Suppressor macrophage treated with lipopolysaccharide for 1 hour (primary cell): Measurements from ENCODE around the gene ZDHHC11.
"Not testable (repeated sequence)": the region's sequence is repeated elsewhere in the genome, so short reads cannot be mapped to it uniquely, and the experiment has no call there.

Experiments used
- DNase-seq, 3 donors: peaks; one replicate each; pipeline ENCODE4 v3.0.0-alpha.2; 2020 to 2022

Gene ZDHHC11

DNA sequence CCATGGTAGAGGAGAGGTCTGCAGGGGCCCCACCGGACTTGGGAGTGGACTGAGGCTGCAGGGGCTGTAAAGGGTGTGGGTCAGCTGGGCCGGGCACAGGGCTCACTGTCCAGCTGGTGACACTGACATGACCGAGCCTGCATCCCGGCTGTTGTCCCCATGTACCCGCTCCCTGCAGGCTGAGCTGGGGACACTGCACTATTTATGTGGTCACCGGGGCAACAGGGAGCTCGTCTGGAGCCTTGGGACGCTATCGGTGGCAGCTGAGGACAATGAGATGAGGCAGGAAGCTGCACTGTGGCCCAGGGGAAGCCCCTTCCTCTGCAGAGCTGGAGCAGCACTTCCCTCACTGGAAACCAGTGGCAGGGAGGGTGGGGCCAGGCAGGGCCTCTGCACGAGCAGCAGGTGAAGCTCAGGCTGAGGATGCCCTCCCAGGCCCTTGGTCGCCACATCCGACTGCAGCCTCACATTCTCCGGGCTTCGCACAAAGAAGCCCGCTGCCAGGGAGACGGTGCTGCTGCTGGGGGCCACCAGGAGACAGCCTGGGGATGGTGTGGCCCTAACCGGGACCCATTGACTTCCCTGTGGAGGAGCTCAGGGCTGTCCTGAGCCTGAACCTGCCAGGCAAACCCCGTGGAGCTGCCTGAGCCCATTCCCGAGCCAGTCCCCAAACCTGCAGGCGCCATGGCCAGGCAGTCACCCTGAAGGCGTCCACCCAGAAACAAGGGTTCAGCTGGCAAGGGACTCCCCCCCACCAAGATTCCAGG, 92.7 kb downstream of the ZDHHC11 start:
- DNase-seq = no peak

DNA sequence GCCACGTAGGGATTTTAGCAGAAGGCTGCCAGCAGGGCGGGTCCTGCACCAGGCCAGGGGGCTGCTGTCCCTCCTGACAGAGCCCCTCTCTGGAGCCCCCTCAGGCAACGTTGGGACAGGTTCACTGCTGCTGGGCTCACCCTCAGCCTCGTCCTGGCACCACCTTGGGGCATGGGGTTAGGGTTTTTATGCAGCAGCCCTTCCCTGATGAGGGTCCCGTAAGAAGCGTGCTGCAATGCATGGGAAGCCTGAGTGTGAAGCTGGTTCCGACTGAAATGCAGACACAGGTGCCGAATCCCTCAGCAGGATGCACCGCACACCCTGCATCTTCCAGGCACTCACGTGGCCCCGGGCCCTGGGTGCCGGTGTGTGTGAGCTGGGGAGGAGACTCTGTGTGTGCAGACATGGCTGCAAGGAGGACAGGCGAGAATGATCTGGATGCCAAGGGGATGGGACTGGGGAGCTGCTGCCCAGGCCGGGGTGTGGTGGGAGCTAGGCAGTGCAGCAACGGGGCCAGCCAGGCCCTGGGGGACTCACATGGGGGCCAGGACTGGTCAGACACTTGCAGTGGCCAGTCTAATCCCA, 93.3 kb downstream of the ZDHHC11 start:
- DNase-seq = no peak

DNA sequence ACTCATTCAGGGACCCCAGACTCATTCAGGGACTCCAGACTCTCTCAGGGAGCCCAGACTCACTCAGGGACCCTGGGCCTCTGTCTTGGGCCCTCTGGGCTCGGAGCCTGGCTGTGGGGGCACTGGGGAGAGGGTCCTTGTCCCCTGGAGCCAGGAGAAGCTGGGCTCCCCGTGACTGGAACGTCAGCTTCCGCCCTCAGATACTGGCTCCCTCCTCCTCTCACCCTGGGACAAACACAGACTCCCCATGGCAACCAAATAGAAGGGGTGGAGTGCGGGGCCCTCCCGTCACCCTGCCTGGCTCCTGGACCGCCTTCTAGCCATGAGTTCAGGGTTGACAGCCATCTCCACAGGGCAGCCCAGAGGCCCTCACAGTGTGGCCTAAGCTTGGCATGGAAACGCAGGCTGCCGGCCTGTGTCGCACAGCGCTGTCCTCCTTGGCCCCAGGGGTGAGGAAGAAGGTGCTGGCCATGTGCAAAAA, 93.9 kb downstream of the ZDHHC11 start:
- DNase-seq = no peak

DNA sequence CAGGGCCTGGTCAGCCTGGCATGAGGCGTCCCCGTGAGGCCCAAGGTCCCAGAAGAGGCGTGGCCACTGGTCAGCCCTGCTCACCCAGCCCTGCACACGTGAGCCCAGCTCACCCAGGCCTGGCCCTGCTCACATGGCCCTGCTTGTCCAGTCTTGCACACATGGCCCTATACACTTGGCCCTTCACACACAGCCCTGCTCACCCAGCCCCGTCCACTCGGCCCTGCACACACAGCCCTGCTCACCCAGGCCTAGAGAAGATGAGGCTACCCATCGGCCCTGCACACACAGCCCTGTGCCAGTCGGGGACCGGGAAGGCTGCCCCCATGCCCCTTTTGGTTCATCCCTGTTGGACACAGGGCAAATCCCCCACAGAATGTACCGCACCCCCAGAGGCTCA, 94.6 kb downstream of the ZDHHC11 start:
- no peak for DNase-seq

DNA sequence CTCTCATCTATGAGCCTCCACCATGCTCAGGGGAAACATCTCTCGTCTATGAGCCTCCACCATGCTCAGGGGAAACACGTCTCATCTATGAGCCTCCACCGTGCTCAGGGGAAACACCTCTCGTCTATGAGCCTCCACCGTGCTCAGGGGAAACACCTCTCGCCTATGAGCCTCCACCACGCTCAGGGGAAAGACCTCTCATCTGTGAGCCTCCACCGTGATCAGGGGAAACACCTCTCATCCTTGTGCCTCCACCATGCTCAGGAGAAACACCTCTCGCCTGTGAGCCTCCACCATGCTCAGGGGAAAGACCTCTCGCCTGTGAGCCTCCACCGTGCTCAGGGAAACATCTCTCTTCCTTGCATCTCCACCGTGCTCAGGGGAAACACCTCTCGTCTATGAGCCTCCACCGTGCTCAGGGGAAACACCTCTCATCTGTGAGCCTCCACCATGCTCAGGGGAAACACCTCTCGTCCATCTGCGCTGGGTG, 96.6 kb downstream of the ZDHHC11 start:
- DNase-seq = not testable (repeated sequence)

DNA sequence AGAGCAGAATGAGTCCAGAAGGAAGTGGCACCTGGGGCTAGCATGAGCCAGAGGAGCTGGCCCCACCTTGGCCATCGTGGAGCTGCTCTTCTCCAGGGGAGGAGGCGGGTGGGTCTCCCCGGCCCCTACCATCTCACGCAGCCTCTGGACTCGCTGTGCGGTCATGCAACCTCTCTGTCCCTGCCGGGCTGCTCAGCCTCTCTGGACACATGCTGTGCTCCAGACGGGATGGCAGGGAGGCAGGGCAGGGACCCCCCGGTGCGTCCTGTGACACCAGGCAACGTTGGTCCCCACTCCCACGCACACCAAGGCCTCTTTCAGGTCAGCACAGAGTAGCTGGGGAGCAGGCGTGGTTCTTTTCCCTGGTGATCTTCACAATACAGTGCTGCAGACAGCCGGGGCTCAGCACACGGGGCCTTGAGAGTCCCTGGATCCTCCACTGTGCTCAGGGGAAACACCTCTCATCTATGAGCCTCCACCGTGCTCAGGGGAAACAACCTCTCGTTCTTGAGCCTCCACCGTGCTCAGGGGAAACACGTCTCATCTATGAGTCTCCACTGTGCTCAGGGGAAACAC, 97.1 kb downstream of the ZDHHC11 start:
- not testable (repeated sequence) for DNase-seq

DNA sequence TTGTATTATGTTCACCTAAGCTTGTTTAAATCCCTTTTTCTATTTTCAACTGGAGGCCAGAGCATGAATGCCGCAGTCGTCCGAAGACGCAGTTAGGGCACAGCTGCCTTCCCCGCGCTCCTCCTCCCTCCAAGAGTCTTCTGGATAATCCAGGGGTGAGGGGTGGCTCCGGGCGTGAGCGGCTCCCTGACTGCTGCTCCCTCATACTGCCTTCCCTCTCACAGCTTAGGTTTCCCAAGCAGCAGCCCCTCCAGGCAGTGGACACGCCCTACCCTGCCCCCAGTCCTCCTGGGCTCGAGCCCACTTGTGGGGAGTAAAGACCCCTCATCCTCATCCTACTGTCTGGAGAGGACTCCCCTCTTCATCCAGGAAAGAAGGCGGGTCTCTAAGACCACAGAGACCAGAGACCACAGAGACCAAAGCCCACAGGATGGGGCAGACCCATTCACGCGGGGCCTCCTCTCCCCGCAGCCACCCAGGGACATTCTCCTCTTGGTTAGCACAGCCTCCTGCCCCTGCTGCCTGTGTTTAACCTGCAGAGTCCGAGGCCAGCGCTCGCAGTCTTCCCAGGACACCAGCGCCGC, 98.2 kb downstream of the ZDHHC11 start:
- not testable (repeated sequence) for DNase-seq

DNA sequence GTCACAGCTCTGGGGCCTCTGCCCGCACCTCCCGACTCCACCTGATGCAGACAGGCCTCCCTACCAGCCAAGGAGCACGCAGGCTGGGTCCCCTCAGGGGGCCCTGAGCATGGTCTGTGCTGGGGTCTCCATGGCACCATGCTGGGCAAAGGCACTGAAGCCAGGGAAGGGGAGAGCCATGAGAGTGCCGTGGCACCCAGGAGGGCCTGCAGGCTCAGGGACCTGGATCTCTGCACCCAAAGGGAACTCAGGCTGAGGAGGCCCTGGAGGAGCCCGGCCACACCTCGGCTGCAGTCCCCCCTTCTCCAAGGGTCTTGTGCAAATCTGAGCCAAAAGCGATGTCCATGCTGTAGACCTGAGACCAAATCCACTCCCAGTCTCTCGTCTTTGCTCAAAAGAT, 98.8 kb downstream of the ZDHHC11 start:
- not testable (repeated sequence) for DNase-seq

DNA sequence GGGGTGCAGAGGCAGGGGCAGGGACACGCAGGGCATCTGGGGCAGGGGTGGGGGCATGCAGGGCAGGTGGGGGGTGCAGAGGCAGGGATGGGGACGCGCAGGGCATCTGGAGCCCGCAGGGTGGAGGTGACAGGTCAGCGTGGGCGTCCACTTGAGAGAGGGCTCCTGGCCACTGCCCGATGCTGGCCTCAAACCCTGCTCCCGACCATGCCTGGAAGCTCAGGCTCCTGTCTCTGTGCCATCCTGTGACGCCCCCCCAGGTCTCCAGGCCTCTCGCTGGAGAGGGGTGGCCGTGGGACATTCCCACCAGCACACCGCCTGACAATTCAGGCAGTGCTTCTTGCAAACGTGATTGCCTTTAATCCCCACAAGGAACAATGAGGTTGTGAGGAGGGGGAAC, 99.3 kb downstream of the ZDHHC11 start:
- no peak for DNase-seq

DNA sequence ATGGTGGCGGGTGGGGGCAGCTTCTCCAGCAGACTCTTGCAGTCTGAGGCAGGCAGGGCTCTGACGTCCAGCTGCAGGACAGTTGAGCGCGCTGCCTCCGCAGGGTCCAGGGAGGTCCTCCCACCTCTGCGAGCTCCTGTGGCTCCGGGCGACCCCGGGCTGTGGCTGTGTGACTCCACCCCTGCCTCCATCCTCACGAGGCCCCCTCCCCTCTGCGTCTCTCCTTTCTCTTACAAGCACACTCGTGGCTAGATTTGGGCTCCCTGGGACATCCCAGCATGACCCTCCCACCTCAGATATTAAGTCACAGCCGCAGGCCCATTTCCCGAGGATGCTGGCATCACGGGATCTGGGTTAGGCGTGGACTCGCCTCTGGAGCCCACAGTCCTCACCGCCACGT, 100.6 kb downstream of the ZDHHC11 start:
- DNase-seq = not testable (repeated sequence)

DNA sequence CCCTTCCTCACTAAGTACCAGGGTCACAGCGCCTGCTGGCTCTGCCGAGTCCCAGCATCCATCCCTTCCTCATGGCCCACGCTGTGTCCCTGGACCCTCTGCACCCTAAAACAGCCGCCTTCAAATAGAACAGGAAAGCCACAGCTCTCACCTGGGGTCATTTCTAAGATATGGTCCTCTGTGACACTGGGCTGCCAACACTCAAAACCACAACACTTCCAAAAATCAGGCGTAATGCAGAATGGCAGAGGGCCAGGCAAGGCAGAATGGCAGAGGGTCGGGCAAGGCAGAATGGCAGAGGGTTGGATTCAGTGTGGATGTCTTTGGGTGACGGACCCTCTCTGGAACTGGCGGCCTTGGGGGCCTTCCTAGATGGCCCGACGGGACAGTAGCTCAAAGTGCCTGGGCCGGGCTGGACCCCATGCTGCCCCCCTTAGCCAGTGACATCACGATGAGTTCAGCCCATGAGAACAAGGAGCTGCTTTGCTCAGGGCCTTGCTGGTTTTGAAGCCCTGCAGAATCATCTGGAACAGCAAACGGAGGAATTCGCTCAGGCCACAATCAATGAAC, 101.6 kb downstream of the ZDHHC11 start:
- DNase-seq = no peak

DNA sequence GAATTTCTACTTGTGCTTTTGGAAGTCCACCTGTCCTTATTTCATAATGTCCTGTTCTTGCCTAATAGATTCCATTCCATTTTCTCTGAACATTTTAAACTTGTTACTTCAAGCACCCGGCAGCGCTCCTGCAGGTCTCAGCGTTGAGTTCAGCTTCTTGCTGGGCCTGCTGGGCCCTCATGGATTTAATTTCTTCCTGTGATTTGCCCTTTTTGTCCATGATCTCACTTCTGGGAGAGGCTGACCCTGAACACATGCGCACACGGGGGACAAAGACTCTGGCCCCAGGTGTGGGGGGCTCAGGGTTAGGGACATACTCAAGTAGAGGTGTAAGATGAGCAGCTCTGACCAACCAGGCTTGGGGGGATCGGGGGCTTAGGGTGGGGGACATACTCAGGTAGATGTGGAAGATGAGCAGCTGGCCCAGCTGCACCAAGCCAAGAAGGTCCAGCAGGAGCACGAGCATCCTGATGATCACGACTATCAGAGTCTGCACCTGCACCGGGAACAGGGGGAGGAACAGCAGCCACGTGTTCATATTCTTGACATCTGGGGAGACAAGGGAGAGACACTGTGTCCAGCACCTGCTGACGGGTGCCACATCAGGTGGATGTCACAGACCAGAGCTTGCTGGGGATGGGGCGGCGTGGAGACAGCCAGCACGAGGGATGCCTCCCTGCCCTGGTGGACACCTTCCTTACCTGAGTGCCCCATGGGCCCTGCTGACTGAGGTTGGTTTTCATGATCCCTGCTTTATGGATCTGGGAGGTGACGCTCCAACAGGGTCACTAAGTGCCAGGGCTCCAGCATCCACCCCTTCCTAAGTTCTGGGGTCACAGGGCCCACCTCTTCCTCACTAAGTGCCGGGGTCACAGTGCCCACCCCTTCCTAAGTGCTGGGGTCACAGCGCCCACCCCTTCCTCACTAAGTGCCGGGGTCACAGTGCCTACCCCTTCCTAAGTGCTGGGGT, 102.5 kb downstream of the ZDHHC11 start:
- not testable (repeated sequence) for DNase-seq

DNA sequence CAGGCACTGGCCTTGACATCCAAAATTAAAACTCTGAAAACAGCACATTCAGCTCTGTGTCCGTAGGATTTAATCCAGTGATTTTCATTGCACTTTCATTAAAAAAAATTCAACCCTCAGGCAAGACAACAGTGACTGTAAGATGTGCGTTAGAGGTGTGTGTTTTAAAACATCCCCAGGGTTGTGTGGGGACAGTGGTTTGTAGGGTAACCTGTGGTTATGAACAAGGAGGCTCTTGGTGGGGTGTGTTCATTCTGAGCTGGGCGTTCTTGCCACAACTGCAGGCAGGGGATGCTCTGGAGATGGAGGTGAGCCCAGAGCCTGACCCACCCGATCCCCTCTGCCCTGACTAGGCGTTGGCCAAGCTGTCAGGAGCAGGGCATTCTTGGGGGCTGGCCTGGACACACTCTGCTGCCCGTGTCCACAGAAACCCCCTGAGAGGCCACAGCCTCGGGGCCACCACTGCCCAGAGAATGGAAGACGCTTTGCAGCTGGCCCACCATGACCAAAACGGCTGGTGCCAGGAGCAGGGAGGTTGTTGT, 103.4 kb downstream of the ZDHHC11 start:
- DNase-seq = not testable (repeated sequence)

DNA sequence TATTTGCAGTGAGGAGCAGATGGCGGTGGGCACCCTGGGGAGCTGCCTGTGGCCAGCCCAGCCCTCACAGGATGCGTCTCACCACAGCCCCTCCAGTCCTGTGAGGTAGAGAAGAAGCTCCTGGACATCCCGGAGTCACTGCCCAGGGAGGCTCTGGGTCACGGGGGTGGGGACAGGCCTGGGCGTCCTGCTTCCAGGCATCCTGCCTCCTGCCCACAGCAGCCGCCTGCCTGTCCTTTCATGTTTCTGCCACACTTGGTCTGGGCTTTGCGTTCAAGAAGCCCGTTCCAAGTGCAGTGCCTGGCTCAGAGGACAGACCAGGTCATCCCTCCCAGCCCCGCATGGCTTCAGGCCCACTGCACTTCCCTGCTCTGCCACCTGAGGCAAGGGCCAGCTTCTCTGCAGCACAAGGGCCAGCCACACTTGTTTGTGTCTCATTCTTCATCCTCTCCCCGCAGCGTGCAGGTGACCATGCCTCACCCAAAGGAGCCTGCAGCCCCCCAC, 104.5 kb downstream of the ZDHHC11 start:
- no peak for DNase-seq
